Amniotic stem cell (primary cell): Measurements from ENCODE around the gene RPS3.
"Not testable (repeated sequence)": the region's sequence is repeated elsewhere in the genome, so short reads cannot be mapped to it uniquely, and the experiment has no call there.

Experiments used
- DNase-seq: peaks from one replicate; lab custom pipeline; 2025; lab: John Stamatoyannopoulos, UW

RPS3 gene

DNA sequence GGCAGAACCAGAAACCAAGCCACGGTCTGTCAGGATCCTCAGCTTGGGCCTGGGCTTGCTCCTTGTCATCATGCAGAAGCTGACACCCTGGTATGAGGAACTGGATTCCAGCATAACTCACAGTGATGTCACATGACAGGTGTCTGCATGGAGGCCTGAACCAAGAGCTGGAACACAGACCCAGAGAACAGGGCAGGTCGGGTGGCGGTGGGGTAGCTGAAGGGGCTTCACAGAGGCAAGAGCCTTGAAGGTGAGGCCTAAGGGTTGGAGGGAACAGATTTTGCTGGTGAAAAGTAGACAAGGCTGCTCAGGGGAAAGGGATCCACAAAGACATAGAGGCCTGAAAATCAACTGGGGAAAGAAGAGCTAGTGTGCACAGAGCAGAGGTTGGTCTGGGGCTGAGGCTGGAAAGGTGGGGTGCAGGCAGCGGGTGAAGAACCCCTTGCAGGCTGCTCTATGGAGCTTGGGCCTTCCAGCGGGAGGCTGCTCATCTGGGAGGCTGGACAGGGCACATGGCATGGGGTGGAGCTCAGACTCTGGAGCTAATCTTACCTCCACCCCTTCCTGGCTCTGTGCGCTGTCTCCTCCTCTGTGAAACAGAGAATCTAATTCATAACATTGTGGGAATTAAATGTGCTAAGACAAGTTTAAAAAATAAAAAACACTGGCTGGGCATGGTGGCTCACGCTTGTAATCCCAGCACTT is 18.4 kb upstream of the RPS3 start:
- DNase-seq: no peak

DNA sequence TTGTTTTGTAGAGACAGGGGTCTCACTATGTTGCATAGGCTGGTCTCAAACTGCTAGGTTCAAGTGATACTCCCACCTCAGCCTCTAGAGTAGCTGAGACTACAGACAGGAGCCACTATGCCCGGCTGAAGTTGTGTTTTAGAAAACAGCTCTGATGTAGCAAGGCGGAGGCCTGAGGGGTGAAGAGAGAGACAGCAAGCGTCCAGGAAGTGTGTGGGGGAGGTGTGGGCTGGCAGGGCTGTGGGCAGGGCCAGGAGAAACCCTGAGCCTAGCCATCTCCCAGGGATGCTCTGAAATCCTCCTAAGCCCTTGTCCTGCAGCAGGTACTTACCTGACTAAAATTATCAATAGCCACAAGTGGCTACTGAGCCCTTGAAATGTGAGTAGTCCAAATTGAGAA is 16.1 kb upstream of the RPS3 start:
- no peak for DNase-seq

DNA sequence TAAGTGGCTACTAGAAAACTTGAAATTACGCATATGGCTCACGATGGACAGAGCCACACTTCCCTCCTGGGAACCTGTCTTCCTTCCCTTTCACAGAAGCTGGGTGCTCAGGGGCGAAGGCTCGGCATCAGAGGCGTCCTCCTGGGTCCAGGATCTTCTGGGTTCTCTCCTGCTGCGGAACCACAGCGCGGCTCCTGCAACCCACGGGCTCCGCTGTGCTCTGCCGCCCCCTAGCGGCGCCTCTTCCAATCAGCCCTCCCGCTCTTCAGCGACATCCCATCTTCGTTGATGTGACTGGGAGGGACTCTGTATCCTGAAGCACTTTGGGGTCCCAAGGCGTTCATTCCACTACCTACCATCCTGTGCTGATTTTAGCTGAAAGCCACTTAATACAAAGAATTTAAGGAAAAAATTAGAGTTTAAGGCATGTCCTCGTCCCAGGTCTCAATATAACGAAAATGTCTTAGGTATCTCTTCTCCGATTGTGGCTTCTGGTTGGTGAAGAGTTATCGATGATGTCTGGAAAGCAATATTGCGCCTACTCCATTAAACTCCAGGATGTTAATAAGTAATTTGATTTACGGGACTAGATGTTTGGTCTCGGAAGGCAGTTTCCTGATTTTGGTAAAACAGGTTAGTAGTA is 14.8 kb upstream of the RPS3 start:
- peak; percentile 37 for DNase-seq

DNA sequence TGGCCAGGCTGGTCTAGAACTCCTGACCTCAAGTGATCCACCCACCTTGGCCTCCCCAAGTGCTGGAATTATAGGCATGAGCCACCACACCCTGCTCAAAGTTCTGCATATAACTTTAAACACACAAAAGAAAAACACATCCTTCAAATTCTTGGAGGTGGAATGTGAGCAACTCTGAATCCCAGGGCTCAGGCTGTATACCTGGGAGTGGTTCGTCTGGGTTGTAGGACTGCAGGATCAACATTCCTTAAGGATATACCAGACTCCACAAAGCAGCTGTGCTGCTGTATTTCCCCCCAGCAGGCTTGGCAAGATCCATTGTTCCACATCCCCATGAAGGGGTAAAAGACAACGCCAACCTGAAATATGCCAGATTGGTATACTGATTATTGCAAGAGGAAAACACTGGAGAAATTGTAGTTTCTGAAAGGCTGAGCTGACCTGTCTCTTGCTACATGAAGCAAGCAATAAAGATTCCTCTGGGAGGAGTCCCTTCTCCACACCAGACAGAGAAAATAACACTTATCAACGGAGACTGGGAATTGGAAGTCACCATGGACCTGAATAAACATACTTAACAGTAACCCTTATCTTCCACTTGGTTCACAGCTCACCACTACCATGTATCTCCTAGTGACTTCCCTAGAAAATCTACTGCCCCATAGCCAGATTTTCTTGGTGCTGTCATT is 12.2 kb upstream of the RPS3 start:
- no peak for DNase-seq

DNA sequence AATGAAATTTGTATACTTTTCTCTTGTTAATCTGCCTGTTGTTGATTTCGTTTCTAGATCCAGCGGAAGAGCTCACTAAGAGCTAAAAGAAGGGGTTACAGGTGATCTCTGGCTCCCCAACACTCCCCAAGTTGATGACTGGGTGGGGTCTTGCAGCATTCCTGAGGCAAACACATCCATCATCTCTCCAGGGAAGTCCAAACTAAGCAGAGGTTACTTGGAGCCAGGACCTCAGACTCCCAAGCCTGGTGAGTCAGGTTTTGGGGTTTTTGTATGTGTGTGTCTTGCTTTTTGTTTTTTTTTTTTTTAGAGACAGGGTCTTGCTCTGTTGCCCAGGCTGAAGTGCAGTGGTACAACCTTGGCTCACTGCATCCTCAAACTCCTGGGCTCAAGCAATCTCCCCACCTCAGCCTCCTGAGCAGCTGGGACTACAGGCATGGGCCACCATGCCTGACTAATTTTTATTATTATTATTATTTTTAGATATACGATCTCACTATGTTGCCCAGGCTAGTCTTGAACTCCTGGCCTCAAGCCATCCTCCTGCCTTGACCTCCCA is 11.5 kb upstream of the RPS3 start:
- no peak for DNase-seq

DNA sequence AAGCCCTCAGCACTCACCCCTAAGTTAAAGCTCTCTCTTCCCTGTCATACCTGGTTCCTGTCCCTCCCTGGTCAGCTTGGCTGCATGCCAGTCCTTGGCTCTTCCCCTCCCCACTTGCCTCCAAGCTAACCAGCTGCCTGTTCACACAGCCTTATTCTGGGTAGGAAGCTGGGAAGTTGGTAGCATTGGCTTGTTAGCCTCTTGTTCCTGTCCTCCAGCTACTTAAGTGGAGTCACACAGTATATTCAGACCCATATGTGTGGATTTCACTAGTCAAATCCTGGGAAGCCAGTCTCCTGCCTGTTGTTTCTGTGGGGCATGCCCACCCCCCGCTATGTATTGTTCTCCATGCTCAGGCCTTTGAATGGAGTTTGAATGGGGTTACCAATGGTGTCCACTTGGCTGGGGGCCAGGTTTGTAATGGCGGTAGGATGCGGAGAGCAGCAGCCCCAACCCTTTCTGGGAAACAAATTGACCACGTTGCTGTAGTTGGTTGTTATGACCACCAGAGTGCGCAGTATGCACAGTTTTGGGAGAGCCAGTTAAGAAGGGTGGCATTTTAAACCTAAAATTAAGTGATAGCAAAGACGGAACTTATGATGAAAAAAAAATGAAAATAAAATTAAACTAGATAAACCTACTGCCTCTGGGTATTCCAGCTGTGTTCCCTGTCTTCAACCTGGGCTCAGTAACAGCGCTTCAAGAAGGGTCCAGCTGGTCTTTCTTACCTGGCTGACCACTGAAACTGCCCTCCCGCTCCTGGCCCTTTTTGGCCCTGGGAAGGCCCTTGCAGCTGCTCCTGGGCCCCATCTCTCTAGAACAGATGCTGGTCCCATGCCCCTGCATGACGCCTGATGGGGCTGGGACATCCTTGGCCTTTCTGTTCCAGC is 10.7 kb upstream of the RPS3 start:
- peak; percentile 29 for DNase-seq

DNA sequence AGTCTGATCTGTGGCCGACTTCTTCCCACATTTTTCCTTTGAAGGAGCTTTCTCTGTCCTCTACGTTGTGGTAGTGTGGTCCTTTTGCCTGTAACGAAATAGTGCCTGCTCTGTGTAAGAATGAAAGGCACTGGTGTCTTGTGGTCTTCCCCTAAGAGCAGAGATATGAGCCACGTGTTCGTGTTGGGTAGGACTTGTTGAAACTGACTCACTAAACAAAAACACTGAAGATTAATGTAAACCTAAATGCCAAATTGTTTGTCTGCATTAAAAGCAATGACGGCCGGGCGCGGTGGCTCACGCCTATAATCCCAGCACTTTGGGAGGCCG is 10.1 kb upstream of the RPS3 start:
- DNase-seq: no peak

DNA sequence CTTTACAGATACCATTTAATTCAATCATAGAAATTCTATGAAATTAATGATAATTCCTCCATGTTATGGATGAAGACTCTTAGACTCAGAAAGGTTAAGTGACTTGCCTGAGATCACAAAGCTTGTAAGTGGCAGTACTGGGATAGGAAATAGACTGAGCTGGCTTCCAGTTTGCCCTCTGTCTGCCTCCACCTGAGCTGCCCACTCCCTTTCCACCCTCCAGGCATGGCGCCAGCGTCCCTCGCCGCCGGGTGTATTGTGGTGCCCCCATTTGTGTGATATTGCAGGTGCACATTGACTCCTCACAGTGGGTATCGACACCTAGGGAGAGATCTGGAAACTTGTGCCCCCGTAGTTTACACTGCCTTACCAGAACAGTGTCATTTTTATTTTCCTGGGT is 9.4 kb upstream of the RPS3 start:
- no peak for DNase-seq

DNA sequence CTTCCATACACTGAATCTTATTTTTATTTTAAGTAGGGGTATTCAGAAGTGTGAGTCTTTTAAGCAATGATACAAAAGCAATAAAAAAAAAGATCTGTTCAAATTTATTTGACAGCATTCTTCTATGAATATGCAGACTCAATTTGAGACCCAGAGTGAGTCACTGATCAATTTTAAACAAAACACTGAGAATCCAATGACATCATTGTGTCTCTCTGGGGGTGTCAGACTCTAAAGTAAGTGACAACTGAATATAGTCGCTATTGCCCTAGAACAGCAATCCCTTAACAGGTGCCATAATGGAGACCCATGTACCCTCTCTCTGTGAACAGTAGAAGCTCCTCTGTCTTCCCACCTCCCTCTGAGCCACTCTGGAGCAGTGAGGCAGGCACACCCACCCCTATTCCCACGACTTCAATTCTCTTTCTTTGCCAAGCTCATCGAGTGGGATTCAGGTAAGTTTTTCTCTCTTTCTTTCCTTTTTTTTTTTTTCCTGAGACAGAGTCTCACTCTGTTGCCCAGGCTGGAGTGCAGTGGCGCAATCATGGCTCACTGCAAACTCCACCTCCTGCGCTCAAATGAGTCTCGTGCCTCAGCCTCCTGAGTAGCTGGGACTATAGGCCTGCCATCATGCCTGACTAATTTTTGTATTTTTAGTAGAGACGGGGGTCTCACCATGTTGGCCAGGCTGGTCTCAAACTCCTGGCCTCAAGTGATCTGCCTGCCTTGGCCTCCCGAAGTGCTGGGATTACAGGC is 5.1 kb upstream of the RPS3 start:
- DNase-seq: no peak

DNA sequence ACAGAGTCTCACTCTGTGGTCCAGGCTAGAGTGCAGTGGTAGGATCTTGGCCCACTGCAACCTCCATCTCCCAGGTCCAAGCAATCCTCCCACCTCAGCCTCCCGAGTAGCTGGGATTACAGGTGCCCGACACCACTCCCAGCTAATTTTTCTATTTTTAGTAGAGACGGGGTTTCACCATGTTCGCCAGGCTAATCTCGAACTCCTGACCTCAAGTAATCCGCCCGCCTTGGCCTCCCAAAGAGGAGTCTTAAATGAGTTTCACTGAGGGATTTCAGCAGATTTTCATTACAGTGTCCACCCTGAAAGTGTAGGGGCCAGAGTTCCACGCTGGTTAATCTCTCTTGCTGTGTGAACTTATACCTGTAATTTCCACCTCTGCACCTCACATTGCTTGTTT is 412 bp upstream of the RPS3 start:
- DNase-seq: no peak

DNA sequence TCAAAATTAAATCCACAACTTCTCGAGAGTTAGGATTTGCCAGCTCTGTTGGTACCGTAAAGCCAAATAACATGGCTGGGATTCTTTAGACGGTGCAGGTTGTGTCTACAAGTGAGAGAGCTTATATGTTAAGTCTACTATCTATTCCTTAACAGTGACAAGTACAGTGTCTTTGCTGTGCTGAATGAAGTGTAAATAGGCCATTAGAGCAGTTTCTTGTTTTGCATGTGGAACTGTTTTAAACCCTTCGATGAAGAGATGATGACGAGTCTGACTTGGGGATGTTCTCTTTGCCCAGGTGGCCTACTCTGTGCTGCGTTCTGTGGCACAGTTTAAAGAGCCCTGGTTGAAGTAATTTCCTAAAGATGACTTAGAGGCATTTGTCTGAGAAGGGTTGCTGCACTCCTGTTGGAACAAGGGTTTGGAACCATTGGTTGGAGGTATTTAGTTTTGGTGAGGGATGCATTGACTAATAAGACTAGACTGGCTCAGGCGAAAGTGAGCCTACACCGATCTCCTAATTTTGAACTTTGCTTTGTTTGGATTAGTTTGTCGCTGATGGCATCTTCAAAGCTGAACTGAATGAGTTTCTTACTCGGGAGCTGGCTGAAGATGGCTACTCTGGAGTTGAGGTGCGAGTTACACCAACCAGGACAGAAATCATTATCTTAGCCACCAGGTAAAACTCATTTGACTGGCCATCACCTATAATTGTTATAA is 988 bp downstream of the RPS3 start:
- no peak for DNase-seq

DNA sequence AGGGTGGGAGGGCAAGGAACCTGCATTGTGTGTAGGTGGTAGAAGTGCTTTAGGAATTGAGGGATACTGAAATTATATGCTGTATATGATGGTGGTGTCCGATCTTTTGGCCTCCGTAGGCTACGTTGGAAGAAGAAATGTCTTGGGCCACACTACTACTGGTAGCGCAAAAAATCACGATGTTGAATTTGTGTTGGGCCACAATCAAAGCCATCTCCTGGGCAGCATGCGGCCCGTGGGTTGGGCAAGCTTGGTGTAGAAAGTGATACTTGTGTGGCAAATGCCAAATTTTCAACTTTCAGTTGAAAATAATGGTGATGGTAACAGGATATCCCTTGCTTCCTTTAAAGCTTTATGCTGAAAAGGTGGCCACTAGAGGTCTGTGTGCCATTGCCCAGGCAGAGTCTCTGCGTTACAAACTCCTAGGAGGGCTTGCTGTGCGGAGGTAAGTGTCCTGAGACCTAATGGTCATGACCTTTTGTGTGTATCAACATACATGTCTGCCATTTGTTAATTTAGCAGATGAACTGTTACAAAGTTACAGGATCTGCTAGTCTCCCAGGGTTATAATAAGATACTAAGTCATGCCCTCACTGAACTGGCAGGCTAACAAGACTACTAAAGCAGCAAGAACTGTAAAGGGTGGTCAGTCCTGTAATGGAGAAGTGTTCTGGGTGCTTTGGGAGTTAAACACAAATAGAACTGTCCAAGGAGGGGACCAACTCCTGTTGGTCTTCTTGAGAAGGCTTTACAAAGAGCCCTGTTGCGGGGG is 2.9 kb downstream of the RPS3 start:
- DNase-seq: no peak

DNA sequence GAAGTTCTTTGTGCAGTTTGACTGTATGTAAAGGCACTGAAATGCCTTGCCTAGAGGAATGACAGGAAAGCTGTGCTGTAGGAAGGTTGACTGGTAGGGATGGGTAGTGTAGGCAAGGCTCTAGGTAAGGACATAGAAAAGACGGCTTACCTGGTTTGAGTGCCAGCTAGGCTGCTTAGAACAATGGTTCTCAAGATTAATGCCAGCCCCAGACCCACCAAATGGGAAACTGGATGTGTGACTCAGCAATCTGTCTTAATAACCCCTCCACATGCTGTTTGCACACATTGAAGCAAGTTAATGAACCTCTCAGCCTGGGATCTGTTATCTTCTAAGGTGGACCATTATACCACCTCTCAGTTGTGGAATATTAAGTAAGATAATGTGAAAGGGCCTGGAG is 3.7 kb downstream of the RPS3 start:
- DNase-seq: no peak

DNA sequence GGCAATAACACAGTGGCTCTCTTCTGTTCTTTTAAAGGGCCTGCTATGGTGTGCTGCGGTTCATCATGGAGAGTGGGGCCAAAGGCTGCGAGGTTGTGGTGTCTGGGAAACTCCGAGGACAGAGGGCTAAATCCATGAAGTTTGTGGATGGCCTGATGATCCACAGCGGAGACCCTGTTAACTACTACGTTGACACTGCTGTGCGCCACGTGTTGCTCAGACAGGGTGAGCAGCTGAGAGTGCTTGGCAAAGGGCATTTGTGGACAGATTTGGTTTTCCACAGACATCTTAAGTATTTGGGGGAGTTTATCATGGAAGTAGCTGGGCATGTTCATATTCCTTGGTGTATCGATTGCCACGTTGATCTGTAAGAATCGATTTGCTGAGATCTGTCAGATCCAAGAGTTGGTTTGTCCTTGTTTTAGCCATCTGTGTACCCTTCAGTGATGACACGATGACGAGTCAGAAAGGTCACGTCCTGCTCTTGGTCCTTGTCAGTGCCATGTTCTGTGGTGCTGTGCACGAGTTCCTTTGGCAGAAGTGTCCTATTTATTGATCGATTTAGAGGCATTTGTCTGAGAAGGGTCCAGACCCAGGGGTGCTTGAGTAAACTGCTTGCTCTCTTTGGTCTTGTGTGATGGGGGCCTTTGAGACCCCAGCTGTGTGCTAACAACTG is 4.8 kb downstream of the RPS3 start:
- DNase-seq: no peak

DNA sequence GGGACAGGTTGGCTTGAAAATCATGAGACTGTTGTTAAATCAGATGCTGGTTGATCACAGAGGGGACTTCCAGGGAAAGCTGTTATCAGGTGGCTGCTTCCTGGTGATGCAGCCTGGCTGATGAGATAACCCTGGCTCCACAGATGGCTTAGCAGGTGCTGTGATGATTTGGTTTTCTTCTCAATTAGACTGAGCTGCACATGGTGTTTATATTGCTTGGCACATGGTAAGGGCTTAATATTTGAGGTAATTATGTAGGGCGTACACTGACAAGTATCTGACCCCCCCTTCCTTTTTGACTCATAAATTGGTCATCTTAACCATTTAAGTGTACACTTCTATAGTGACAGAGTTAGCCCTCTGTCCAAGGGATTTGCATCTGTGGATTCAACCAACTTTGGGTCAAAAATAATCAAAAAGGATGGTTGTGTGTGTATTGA is 7.0 kb downstream of the RPS3 start:
- DNase-seq: no peak

DNA sequence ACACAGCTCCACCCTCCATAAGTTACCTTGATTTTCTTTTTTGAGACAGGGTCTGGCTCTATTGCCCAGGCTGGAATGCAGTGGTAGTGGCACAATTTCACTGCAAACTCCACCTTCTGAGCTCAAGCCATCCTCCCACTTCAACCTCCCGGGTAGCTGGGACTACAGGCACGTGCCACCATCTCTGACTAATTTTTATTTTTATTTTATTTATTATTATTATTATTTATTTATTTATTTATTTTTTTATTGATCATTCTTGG is 9.6 kb downstream of the RPS3 start:
- DNase-seq: no peak

DNA sequence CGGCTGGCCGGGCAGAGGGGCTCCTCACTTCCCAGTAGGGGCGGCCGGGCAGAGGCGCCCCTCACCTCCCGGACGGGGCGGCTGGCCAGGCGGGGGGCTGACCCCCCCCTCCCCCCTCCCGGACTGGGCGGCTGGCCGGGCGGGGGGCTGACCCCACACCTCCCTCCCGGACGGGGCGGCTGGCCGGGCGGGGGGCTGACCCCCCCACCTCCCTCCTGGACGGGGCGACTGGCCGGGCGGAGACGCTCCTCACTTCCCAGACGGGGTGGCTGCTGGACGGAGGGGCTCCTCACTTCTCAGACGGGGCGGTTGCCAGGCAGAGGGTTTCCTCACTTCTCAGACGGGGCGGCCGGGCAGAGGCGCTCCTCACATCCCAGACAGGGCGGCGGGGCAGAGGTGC is 10.7 kb downstream of the RPS3 start:
- not testable (repeated sequence) for DNase-seq

DNA sequence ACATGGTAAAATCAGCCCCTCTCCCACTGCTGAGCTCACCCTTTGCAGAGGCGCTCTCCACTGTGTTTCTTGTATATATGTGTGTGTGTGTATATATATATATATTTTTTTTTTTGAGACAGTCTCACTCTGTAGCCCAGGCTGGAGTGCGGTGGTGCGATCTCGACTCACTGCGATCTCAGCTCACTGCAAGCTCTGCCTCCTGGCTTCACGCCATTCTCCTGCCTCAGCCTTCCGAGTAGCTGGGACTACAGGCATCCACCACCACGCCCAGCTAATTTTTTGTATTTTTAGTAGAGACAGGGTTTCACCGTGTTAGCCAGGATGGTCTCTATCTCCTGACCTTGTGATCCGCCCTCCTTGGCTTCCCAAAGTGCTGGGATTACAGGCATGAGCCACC is 13.8 kb downstream of the RPS3 start:
- not testable (repeated sequence) for DNase-seq

DNA sequence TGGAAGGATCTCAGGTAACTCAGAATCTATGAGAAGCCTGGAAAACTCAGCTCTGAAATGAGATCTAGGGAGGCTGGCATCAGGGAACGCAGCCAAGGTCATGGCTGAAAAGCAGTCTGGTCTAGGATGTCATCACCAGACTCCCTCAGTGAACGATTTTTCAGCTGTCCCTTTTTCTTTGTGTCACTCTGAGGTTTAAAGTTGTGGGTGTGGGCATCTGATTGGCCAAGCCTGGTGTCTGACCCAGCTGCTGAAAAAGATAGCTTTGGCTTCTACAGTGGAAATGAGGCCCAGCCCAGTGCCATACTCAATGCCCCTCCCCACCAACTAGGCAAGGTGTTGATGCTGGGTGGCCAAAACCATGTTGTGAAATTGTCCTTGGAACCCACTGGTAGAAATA is 14.5 kb downstream of the RPS3 start:
- DNase-seq: no peak
